Vagina (tissue), 2 donors: ENCODE data around the gene PAQR7. TPM values are rescaled to one million over a fixed set of nuclear protein-coding genes. Genes with fewer than 3 reads are reported as not detected.
A peak's percentile ranks its signal among the peaks of the same experiment; 100 is the strongest.

ENCODE experiments used
- DNase-seq, 2 donors: peaks; one replicate each; pipeline ENCODE4 v3.0.0-alpha.2; 2017; ENCODE audit errors: extremely low spot score in 2 of 2
- H3K27ac ChIP-seq: fragments of 200-600 bp; sonication (generic); one replicate; pipeline ENCODE4 v1.5.1; 2019
- H3K27me3 ChIP-seq: fragments of 200-600 bp; sonication (generic); one replicate; pipeline ENCODE4 v1.5.1; 2019
- H3K36me3 ChIP-seq, 2 donors: fragments of 200-600 bp; sonication (generic); one replicate each; pipeline ENCODE4 v1.5.1; 2017 to 2019
- H3K4me1 ChIP-seq: fragments of 200-600 bp; sonication (generic); one replicate; pipeline ENCODE4 v1.5.1; 2019
- H3K4me3 ChIP-seq, 2 donors: fragments of 200-600 bp; sonication (generic); 1 replicate in 1 of 2; 2 replicates in 1 of 2; pipeline ENCODE4 v1.5.1; 2016 to 2019
- H3K9me3 ChIP-seq: fragments of 200-600 bp; sonication (generic); one replicate; pipeline ENCODE4 v1.5.1; 2019
- POLR2A ChIP-seq, 2 donors: fragments of 450-650 bp; IDR thresholded peaks; one replicate each; pipeline ENCODE4 v1.6.1; 2017; ENCODE audit warnings: antibody characterized with exemption in 2 of 2, mild to moderate bottlenecking in 2 of 2, moderate library complexity in 2 of 2
- POLR2AphosphoS5 ChIP-seq, 2 donors: sonication (generic); formaldehyde crosslinking; IDR thresholded peaks; one replicate each; pipeline ENCODE4 v1.9.0; 2017; ENCODE audit warnings: antibody characterized with exemption in 2 of 2, mild to moderate bottlenecking in 2 of 2, low read depth in 1 of 2; ENCODE audit not compliant: insufficient read depth in 1 of 2
- intact Hi-C: fragments of 100-400 bp; cut with DNase I; formaldehyde crosslinking; loops from one replicate; pipeline ENCODE4 v1.15.1; 2023
- total RNA-seq: library from RNA; depleted of rRNA; stranded (reverse); fragments of >200 nt; gene quantifications from one replicate; pipeline ENCODE4 v1.2.3, GENCODE V29; 2016
- TF ChIP-seq, protein P1 (sequence below), 3 experiments: fragments of 450-650 bp in 2 of 3; fragments of 200-600 bp in 1 of 3; sonication (generic) in 1 of 3; IDR thresholded peaks; one replicate each; pipeline ENCODE4 v1.5.1; 2017 to 2019; ENCODE audit warnings: antibody characterized with exemption in 3 of 3, mild to moderate bottlenecking in 2 of 3, moderate library complexity in 2 of 3

PAQR7 gene
- total RNA-seq, 1 donor from 2014 or later, result 7.1 TPM

- DNase-seq, result no peak
- peaks cover 15% of the 10 kb centered on the region for H3K4me1 ChIP-seq
- H3K9me3 ChIP-seq, result no peaks in the 10 kb centered on the region
- H3K27me3 ChIP-seq, result no peaks in the 10 kb centered on the region
- no peak overlapping the region for H3K4me3 ChIP-seq
- no peaks in the 10 kb centered on the region for H3K36me3 ChIP-seq
- intact Hi-C loops, result no loop called here
- TF ChIP-seq POLR2AphosphoS5 (IDR thresholded peaks at IDR 0.05; ENCODE audit: insufficient read depth in 1 of 2, low read depth in 1 of 2) (no peak), POLR2A (IDR thresholded peaks at IDR 0.05) (no peak)
- TF ChIP-seq, protein P1, sequence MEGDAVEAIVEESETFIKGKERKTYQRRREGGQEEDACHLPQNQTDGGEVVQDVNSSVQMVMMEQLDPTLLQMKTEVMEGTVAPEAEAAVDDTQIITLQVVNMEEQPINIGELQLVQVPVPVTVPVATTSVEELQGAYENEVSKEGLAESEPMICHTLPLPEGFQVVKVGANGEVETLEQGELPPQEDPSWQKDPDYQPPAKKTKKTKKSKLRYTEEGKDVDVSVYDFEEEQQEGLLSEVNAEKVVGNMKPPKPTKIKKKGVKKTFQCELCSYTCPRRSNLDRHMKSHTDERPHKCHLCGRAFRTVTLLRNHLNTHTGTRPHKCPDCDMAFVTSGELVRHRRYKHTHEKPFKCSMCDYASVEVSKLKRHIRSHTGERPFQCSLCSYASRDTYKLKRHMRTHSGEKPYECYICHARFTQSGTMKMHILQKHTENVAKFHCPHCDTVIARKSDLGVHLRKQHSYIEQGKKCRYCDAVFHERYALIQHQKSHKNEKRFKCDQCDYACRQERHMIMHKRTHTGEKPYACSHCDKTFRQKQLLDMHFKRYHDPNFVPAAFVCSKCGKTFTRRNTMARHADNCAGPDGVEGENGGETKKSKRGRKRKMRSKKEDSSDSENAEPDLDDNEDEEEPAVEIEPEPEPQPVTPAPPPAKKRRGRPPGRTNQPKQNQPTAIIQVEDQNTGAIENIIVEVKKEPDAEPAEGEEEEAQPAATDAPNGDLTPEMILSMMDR (IDR thresholded peaks at IDR 0.05), result no peak
- H3K27ac ChIP-seq, result no peak overlapping the region
Observed at GRCh38 chr1:25879675-25880074, 4.2 kb upstream of the PAQR7 start.

DNA sequence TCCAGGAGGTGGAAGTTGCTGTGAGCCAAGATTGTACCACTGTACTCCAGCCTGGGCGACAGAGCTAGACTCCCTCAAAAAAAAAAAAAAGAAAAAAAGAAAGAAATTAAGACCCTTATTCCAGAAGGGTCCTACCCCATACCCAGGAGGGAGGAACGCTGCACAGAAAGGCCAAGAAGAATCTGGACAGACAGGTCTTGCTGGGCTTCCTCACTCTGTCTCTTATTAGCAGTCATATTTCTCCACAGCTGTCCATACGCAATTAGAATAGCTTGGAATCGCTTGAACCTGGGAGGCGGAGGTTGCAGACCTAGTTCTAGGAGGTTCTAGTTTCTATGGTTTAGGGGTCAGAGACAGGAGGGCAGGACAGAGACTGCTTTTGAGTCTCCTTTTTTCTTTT is 3.2 kb upstream of the PAQR7 start:
- H3K36me3 ChIP-seq, result no peaks in the 10 kb centered on the region
- H3K4me3 ChIP-seq, result no peak overlapping the region
- TF ChIP-seq POLR2AphosphoS5 (IDR thresholded peaks at IDR 0.05; ENCODE audit: insufficient read depth in 1 of 2, low read depth in 1 of 2), result peak in 1 of 2 donors; percentile 46
- TF ChIP-seq, protein P1 (IDR thresholded peaks at IDR 0.05), result no peak
- no peaks in the 10 kb centered on the region for H3K27me3 ChIP-seq
- no peak overlapping the region for H3K27ac ChIP-seq
- no peak for DNase-seq
- intact Hi-C loops, result no loop called here
- H3K4me1 ChIP-seq, result peaks cover 25% of the 10 kb centered on the region
- no peaks in the 10 kb centered on the region for H3K9me3 ChIP-seq

- H3K27ac ChIP-seq, result no peak overlapping the region
- intact Hi-C loops, result no loop called here
- no peaks in the 10 kb centered on the region for H3K27me3 ChIP-seq
- H3K36me3 ChIP-seq, result no peaks in the 10 kb centered on the region
- DNase-seq, result no peak
- H3K4me3 ChIP-seq, result no peak overlapping the region
- no peaks in the 10 kb centered on the region for H3K9me3 ChIP-seq
- TF ChIP-seq POLR2A (IDR thresholded peaks at IDR 0.05), result no peak
- TF ChIP-seq, protein P1 (IDR thresholded peaks at IDR 0.05), result no peak
- no peak for TF ChIP-seq POLR2AphosphoS5 (IDR thresholded peaks at IDR 0.05; ENCODE audit: insufficient read depth in 1 of 2, low read depth in 1 of 2)
- peaks cover 40% of the 10 kb centered on the region for H3K4me1 ChIP-seq
Observed at GRCh38 chr1:25877155-25877554, 1.6 kb upstream of the PAQR7 start.

- TF ChIP-seq, protein P1 (IDR thresholded peaks at IDR 0.05), result no peak
- TF ChIP-seq POLR2A (IDR thresholded peaks at IDR 0.05) (no peak), POLR2AphosphoS5 (IDR thresholded peaks at IDR 0.05; ENCODE audit: insufficient read depth in 1 of 2, low read depth in 1 of 2) (no peak)
- Histone ChIP-seq H3K27ac (peak overlapping the region; percentile 85), H3K36me3 (no peaks in the 10 kb centered on the region), H3K9me3 (no peaks in the 10 kb centered on the region), H3K27me3 (no peaks in the 10 kb centered on the region), H3K4me3 (no peak overlapping the region), H3K4me1 (peaks cover 45% of the 10 kb centered on the region)
- intact Hi-C loops, result no loop called here
- no peak for DNase-seq
Observed at GRCh38 chr1:25876693-25877077, 1.2 kb upstream of the PAQR7 start.

DNA sequence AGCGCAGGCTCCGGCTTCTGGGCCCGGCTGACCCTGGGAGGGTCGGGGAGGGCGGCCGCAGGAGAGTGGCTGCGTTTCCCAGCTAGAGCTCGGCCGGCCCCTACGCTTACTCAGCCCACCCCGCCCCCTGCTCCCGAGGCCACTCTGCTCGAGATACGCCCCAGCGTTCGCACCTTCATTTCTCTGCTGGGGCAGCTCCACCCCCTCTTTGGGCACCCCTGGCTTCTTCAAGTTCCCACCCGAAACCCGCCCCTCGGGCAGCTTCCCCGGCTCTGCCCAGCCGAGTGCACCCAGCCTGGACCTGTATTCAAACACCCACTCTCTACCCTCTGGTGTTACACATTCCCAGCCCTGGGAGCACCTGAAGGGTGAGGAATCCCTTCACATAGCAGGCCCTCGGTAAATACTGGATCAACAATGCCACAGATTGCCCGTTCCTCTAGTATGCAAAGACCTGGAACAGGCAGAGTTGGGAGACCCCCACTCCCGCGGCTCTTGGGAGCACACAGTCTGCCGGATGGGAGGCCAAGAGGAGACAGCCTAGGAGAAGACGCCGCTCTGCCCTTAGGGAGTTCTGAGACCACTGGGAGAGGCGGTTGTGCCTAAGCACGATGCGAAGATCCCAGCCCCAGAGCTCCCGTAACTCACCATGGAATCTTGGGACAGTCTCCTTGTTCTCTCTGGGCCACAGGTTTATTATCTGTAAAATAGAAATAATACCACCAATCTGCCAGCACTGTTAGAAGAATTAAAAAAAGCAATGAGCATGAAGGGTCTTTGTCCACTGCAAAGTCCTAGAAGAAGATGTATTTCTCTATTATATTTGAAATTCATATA is 566 bp upstream of the PAQR7 start:
- no peaks in the 10 kb centered on the region for H3K27me3 ChIP-seq
- TF ChIP-seq, protein P1 (IDR thresholded peaks at IDR 0.05), result no peak
- TF ChIP-seq POLR2AphosphoS5 (IDR thresholded peaks at IDR 0.05; ENCODE audit: insufficient read depth in 1 of 2, low read depth in 1 of 2), result peak in 1 of 2 donors; percentile 1
- intact Hi-C loops, result no loop called here
- H3K4me3 ChIP-seq, result peak overlapping the region; percentile 69 to 71
- DNase-seq, result no peak
- H3K36me3 ChIP-seq, result no peaks in the 10 kb centered on the region
- H3K9me3 ChIP-seq, result no peaks in the 10 kb centered on the region
- H3K4me1 ChIP-seq, result peaks cover 51% of the 10 kb centered on the region
- H3K27ac ChIP-seq, result peak overlapping the region; percentile 85
